Stimulated activated CD4-positive, alpha-beta T cell treated with anti-CD3 and anti-CD28 coated beads, Interleukin-1b, Interleukin-23, amount 100 ng/mL, for 4 hours (primary cell): ENCODE measurements around the gene RGL1.
"Not testable (repeated sequence)": the region's sequence is repeated elsewhere in the genome, so short reads cannot be mapped to it uniquely, and the experiment has no call there.

ENCODE experiments used
- DNase-seq, 2 donors: peaks; one replicate each; pipeline ENCODE4 v3.0.0-alpha.2; 2020; ENCODE audit warnings: low read depth in 2 of 2

The RGL1 gene

GRCh38 chr1:183785921-183786320, 19.0 kb upstream of the RGL1 start:
- DNase-seq, result not testable (repeated sequence)

- no peak for DNase-seq
These were observed 17.2 kb upstream of the RGL1 start for GRCh38 chr1:183787704-183788103.

- DNase-seq, result no peak
These were observed 13.6 kb upstream of the RGL1 start for GRCh38 chr1:183791319-183791718.

GRCh38 chr1:183792300-183792699, 12.6 kb upstream of the RGL1 start:
- no peak for DNase-seq

- no peak for DNase-seq
These were observed 10.8 kb upstream of the RGL1 start for GRCh38 chr1:183794088-183794487.

GRCh38 chr1:183800449-183800848, 4.5 kb upstream of the RGL1 start:
- DNase-seq, result no peak

- DNase-seq, result no peak
These were observed 3.3 kb upstream of the RGL1 start for GRCh38 chr1:183801649-183802048.

GRCh38 chr1:183804387-183804786, 533 bp upstream of the RGL1 start:
- no peak for DNase-seq

- DNase-seq, result no peak
These were observed 1.2 kb downstream of the RGL1 start for GRCh38 chr1:183806125-183806524.

GRCh38 chr1:183806675-183807074, 1.8 kb downstream of the RGL1 start:
- DNase-seq, result no peak

- DNase-seq, result no peak
These were observed 2.7 kb downstream of the RGL1 start for GRCh38 chr1:183807549-183808168.

GRCh38 chr1:183808296-183809027, 3.5 kb downstream of the RGL1 start:
- DNase-seq, result no peak

GRCh38 chr1:183810121-183810520, 5.2 kb downstream of the RGL1 start:
- no peak for DNase-seq

- DNase-seq, result no peak
These were observed 6.0 kb downstream of the RGL1 start for GRCh38 chr1:183810756-183811544.

GRCh38 chr1:183812128-183812527, 7.2 kb downstream of the RGL1 start:
- no peak for DNase-seq

GRCh38 chr1:183812686-183813569, 8.0 kb downstream of the RGL1 start:
- no peak for DNase-seq

GRCh38 chr1:183814121-183814681, 9.3 kb downstream of the RGL1 start:
- DNase-seq, result no peak

- DNase-seq, result no peak
These were observed 11.2 kb downstream of the RGL1 start for GRCh38 chr1:183816110-183816509.

GRCh38 chr1:183817576-183818288, 12.8 kb downstream of the RGL1 start:
- no peak for DNase-seq

GRCh38 chr1:183819059-183819458, 14.1 kb downstream of the RGL1 start:
- no peak for DNase-seq
